SK-N-SH treated with all-trans-retinoic acid at 6 μM for 48 hours (cell line): ENCODE results near the gene SHISA8.

ENCODE experiments used
- ATAC-seq: fragments of 200-7000 bp; cut with Tn5 transposase; 3 replicates; pipeline ENCODE4 v1.9.1; 2020; ENCODE audit warnings: mild to moderate bottlenecking, moderate library complexity
- ARNTL ChIP-seq: fragments of 450-650 bp; formaldehyde crosslinking; IDR thresholded peaks from 2 replicates; pipeline ENCODE4 v1.5.0; 2020; ENCODE audit warnings: low read depth, mild to moderate bottlenecking, moderate library complexity, borderline replicate concordance
- BACH2 ChIP-seq: fragments of 250-450 bp; sonication (Bioruptor Pico); IDR thresholded peaks from 2 replicates; pipeline ENCODE4 v1.9.0; 2021; ENCODE audit warnings: mild to moderate bottlenecking, borderline replicate concordance
- CSDC2 ChIP-seq: fragments of 250-450 bp; sonication (Bioruptor Pico); IDR thresholded peaks from 2 replicates; pipeline ENCODE4 v1.5.0; 2020; ENCODE audit warnings: mild to moderate bottlenecking, moderate library complexity
- GLIS3 ChIP-seq: fragments of 250-450 bp; sonication (Bioruptor Pico); IDR thresholded peaks from 2 replicates; pipeline ENCODE4 v1.5.0; 2020; ENCODE audit warnings: mild to moderate bottlenecking, moderate library complexity
- ISL1 ChIP-seq: fragments of 250-450 bp; sonication (Bioruptor Pico); IDR thresholded peaks from 2 replicates; pipeline ENCODE4 v2.1.2; 2022; ENCODE audit warnings: mild to moderate bottlenecking, moderate library complexity
- OSR1 ChIP-seq: fragments of 250-450 bp; sonication (Bioruptor Pico); IDR thresholded peaks from 2 replicates; pipeline ENCODE4 v1.8.0; 2022; ENCODE audit warnings: moderate library complexity, mild to moderate bottlenecking, inconsistent platforms
- PPARA ChIP-seq: fragments of 250-450 bp; sonication (Bioruptor Pico); IDR thresholded peaks from 2 replicates; pipeline ENCODE4 v1.5.0; 2020; ENCODE audit warnings: mild to moderate bottlenecking, borderline replicate concordance
- RARB ChIP-seq: fragments of 250-450 bp; sonication (Bioruptor Pico); IDR thresholded peaks from 2 replicates; pipeline ENCODE4 v1.8.0; 2021; ENCODE audit warnings: mild to moderate bottlenecking, moderate library complexity
- SNAI2 ChIP-seq: fragments of 250-450 bp; sonication (Bioruptor Pico); IDR thresholded peaks from 2 replicates; pipeline ENCODE4 v1.5.0; 2020; ENCODE audit warnings: mild to moderate bottlenecking, moderate library complexity
- TCF4 ChIP-seq: fragments of 250-450 bp; sonication (Bioruptor Pico); IDR thresholded peaks from 2 replicates; pipeline ENCODE4 v1.8.0; 2021; ENCODE audit warnings: mild to moderate bottlenecking, moderate library complexity, borderline replicate concordance
- TOX ChIP-seq: fragments of 250-450 bp; sonication (Bioruptor Pico); IDR thresholded peaks from 2 replicates; pipeline ENCODE4 v1.8.0; 2021; ENCODE audit warnings: mild to moderate bottlenecking, moderate library complexity, borderline replicate concordance
- ZC3H10 ChIP-seq: fragments of 250-450 bp; sonication (Bioruptor Pico); IDR thresholded peaks from 2 replicates; pipeline ENCODE4 v1.5.1; 2021; ENCODE audit warnings: mild to moderate bottlenecking, moderate library complexity
- ZFP3 ChIP-seq: fragments of 250-450 bp; sonication (Bioruptor Pico); IDR thresholded peaks from 2 replicates; pipeline ENCODE4 v1.5.0; 2020; ENCODE audit warnings: mild to moderate bottlenecking, moderate library complexity
- ZFP30 ChIP-seq: fragments of 450-650 bp; formaldehyde crosslinking; IDR thresholded peaks from 2 replicates; pipeline ENCODE4 v1.5.0; 2022; ENCODE audit warnings: mild to moderate bottlenecking, moderate library complexity
- ZNF565 ChIP-seq: fragments of 450-650 bp; formaldehyde crosslinking; conservative IDR thresholded peaks from 2 replicates; pipeline ENCODE4 v1.5.0; 2020; ENCODE audit warnings: low read depth, mild to moderate bottlenecking, moderate library complexity
- ZNF70 ChIP-seq: fragments of 450-650 bp; formaldehyde crosslinking; IDR thresholded peaks from 2 replicates; pipeline ENCODE4 v1.5.0; 2020; ENCODE audit warnings: mild to moderate bottlenecking, moderate library complexity
- ZNF8 ChIP-seq: fragments of 450-650 bp; formaldehyde crosslinking; IDR thresholded peaks from 2 replicates; pipeline ENCODE4 v1.5.0; 2020; ENCODE audit warnings: mild to moderate bottlenecking, moderate library complexity
- TF ChIP-seq, protein P1 (sequence below): fragments of 250-450 bp; sonication (Bioruptor Pico); IDR thresholded peaks from 2 replicates; pipeline ENCODE4 v1.5.1; 2021; ENCODE audit warnings: mild to moderate bottlenecking, moderate library complexity
- TF ChIP-seq, protein P2 (sequence below): fragments of 250-450 bp; sonication (Bioruptor Pico); IDR thresholded peaks from 2 replicates; pipeline ENCODE4 v1.5.1; 2020; ENCODE audit warnings: low read depth, mild to moderate bottlenecking, moderate library complexity
- TF ChIP-seq, protein P3 (sequence below): fragments of 250-450 bp; sonication (Bioruptor Pico); IDR thresholded peaks from 2 replicates; pipeline ENCODE4 v1.8.0; 2020; ENCODE audit warnings: mild to moderate bottlenecking, moderate library complexity, borderline replicate concordance
- TF ChIP-seq, protein P4 (sequence below): fragments of 250-450 bp; sonication (Bioruptor Pico); IDR thresholded peaks from 2 replicates; pipeline ENCODE4 v1.8.0; 2021; ENCODE audit warnings: low read depth, mild to moderate bottlenecking, moderate library complexity, borderline replicate concordance
- TF ChIP-seq, protein P5 (sequence below): fragments of 250-450 bp; sonication (Bioruptor Pico); IDR thresholded peaks from 2 replicates; pipeline ENCODE4 v1.5.0; 2020; ENCODE audit warnings: mild to moderate bottlenecking, moderate library complexity

SHISA8 gene

DNA sequence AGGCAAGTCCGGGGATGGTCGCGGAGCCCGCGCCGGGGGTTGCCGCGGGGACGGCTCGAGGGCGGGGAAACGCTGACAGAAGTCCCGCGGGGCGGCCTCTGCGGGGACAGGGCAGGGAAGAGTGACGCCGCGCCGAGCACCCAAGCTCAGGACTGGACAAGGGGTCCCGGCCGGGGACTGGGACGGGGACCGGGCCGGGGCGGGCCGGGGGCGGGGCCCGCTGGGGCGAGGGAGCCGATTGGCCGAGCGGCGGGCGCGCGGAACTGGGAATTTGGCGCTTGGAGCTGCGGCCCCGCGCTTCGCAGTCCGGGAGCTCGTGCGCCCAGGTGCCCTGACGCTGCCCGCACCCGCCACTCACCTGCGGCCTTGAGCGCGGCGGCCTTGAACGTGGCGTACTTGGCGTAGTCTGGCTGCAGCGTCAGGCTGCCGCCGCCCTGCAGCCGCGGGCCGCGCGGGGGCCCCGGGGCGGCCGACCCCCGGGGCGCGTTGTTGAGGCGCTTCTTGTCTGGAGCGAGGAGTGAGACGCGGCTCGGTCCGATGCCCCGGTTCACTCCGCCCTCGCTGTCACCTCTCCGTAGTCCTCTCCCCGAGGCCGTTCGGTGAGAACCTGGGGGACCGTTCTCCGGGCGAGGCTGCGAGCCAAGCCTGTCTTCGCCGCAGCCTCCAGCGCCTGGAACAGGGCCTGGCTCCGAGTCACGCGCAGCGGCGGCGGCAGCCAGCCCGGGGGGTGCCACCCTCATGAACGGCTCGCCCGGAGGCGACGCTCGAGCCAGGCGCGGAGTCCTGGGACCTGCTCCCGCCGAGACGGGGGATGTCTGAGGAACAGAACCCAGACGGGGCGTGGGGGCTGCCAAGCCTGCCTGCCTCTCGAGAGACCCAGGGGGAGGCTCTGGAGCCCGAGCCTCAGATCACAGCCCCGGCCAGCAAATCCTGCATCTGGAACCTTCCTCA lies 4.5 kb downstream of the SHISA8 start:
- ATAC-seq = peak; percentile 33; the same call in 2 of the 3 replicates
- TF ChIP-seq TOX (CRISPR knock-in tag) (no peak), ZNF565 (CRISPR knock-in tag) (no peak), CSDC2 (no peak), ZFP3 (CRISPR knock-in tag) (no peak), ARNTL (no peak), RARB (no peak), GLIS3 (no peak), ZFP30 (CRISPR knock-in tag) (no peak), TCF4 (CRISPR knock-in tag) (no peak), SNAI2 (CRISPR knock-in tag) (no peak)
- TF ChIP-seq, protein P1, sequence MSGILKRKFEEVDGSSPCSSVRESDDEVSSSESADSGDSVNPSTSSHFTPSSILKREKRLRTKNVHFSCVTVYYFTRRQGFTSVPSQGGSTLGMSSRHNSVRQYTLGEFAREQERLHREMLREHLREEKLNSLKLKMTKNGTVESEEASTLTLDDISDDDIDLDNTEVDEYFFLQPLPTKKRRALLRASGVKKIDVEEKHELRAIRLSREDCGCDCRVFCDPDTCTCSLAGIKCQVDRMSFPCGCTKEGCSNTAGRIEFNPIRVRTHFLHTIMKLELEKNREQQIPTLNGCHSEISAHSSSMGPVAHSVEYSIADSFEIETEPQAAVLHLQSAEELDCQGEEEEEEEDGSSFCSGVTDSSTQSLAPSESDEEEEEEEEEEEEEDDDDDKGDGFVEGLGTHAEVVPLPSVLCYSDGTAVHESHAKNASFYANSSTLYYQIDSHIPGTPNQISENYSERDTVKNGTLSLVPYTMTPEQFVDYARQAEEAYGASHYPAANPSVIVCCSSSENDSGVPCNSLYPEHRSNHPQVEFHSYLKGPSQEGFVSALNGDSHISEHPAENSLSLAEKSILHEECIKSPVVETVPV (CRISPR knock-in tag) = no peak
- TF ChIP-seq, protein P2, sequence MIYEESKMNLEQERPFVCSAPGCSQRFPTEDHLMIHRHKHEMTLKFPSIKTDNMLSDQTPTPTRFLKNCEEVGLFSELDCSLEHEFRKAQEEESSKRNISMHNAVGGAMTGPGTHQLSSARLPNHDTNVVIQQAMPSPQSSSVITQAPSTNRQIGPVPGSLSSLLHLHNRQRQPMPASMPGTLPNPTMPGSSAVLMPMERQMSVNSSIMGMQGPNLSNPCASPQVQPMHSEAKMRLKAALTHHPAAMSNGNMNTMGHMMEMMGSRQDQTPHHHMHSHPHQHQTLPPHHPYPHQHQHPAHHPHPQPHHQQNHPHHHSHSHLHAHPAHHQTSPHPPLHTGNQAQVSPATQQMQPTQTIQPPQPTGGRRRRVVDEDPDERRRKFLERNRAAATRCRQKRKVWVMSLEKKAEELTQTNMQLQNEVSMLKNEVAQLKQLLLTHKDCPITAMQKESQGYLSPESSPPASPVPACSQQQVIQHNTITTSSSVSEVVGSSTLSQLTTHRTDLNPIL (CRISPR knock-in tag) = no peak

DNA sequence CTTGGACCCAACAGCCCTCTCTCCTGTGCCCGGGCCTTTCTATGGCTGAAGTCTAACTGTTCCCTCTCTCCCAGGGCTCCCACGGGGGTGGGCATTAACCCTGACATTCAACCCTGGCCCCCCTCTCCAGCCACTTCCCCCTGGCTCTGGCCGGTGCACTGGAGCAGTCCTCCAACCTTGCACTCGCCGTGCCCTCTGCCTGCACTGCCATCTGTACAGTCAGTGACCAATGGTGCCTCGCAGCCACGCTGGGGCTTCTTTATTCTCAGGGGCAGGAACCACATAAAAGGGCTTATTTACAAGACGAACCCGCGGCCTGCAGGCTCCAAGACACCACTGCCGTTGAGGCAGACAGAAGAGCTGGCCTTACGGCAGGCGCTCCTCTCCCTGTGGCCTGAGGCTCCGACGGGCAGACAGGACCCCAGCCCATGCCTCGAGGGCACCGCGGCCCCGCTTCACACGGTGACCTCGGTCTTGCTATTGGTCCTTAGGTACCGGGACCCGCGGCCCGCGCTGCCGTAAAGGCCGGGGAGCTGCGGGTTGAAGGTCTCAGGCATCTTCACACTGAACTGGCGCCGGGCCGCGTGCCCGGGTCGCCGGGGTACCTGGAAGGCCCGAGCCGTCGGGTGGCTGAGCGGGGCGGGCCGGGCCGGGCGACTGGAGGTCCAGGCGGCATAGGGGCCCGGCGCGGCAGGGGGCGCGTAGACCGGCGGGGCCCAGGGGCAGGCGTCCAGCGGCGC lies 5.4 kb downstream of the SHISA8 start:
- no peak for ATAC-seq

More for the DNA sequence above, 5.4 kb downstream of the SHISA8 start:
- no peak for TF ChIP-seq OSR1 (CRISPR knock-in tag)
- no peak for TF ChIP-seq TOX (CRISPR knock-in tag)
- TF ChIP-seq ZC3H10 = no peak
- no peak for TF ChIP-seq SNAI2 (CRISPR knock-in tag)
- no peak for TF ChIP-seq ISL1
- TF ChIP-seq, protein P3, sequence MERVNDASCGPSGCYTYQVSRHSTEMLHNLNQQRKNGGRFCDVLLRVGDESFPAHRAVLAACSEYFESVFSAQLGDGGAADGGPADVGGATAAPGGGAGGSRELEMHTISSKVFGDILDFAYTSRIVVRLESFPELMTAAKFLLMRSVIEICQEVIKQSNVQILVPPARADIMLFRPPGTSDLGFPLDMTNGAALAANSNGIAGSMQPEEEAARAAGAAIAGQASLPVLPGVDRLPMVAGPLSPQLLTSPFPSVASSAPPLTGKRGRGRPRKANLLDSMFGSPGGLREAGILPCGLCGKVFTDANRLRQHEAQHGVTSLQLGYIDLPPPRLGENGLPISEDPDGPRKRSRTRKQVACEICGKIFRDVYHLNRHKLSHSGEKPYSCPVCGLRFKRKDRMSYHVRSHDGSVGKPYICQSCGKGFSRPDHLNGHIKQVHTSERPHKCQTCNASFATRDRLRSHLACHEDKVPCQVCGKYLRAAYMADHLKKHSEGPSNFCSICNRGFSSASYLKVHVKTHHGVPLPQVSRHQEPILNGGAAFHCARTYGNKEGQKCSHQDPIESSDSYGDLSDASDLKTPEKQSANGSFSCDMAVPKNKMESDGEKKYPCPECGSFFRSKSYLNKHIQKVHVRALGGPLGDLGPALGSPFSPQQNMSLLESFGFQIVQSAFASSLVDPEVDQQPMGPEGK = no peak
- no peak for TF ChIP-seq GLIS3
- no peak for TF ChIP-seq ZFP3 (CRISPR knock-in tag)
- TF ChIP-seq ZNF565 (CRISPR knock-in tag) = no peak
- no peak for TF ChIP-seq TCF4 (CRISPR knock-in tag)
- TF ChIP-seq, protein P4, sequence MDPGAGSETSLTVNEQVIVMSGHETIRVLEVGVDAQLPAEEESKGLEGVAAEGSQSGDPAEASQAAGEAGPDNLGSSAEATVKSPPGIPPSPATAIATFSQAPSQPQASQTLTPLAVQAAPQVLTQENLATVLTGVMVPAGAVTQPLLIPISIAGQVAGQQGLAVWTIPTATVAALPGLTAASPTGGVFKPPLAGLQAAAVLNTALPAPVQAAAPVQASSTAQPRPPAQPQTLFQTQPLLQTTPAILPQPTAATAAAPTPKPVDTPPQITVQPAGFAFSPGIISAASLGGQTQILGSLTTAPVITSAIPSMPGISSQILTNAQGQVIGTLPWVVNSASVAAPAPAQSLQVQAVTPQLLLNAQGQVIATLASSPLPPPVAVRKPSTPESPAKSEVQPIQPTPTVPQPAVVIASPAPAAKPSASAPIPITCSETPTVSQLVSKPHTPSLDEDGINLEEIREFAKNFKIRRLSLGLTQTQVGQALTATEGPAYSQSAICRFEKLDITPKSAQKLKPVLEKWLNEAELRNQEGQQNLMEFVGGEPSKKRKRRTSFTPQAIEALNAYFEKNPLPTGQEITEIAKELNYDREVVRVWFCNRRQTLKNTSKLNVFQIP = no peak
- TF ChIP-seq BACH2 (CRISPR knock-in tag) = no peak
- TF ChIP-seq, protein P1 (CRISPR knock-in tag) = no peak
- TF ChIP-seq ZNF70 = no peak
- TF ChIP-seq CSDC2 = no peak
- no peak for TF ChIP-seq ZNF8 (CRISPR knock-in tag)
- TF ChIP-seq RARB = no peak
- no peak for TF ChIP-seq PPARA (CRISPR knock-in tag)
- TF ChIP-seq, protein P5, sequence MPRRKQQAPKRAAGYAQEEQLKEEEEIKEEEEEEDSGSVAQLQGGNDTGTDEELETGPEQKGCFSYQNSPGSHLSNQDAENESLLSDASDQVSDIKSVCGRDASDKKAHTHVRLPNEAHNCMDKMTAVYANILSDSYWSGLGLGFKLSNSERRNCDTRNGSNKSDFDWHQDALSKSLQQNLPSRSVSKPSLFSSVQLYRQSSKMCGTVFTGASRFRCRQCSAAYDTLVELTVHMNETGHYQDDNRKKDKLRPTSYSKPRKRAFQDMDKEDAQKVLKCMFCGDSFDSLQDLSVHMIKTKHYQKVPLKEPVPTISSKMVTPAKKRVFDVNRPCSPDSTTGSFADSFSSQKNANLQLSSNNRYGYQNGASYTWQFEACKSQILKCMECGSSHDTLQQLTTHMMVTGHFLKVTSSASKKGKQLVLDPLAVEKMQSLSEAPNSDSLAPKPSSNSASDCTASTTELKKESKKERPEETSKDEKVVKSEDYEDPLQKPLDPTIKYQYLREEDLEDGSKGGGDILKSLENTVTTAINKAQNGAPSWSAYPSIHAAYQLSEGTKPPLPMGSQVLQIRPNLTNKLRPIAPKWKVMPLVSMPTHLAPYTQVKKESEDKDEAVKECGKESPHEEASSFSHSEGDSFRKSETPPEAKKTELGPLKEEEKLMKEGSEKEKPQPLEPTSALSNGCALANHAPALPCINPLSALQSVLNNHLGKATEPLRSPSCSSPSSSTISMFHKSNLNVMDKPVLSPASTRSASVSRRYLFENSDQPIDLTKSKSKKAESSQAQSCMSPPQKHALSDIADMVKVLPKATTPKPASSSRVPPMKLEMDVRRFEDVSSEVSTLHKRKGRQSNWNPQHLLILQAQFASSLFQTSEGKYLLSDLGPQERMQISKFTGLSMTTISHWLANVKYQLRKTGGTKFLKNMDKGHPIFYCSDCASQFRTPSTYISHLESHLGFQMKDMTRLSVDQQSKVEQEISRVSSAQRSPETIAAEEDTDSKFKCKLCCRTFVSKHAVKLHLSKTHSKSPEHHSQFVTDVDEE (CRISPR knock-in tag) = no peak
- TF ChIP-seq, protein P2 (CRISPR knock-in tag) = no peak
